Bronchial epithelial cell (primary cell): ENCODE measurements around the gene ABCB11. TPM values are rescaled to one million over a fixed set of nuclear protein-coding genes. Genes with fewer than 3 reads are reported as not detected.
A peak's percentile ranks its signal among the peaks of the same experiment; 100 is the strongest.
"Not testable (repeated sequence)": the region's sequence is repeated elsewhere in the genome, so short reads cannot be mapped to it uniquely, and the experiment has no call there.

Experiments used
- DNase-seq: peaks from one replicate; pipeline ENCODE4 v3.0.0-alpha.2; 2010; ENCODE audit warnings: low read depth
- FAIRE-seq: peaks from 2 replicates; lab custom pipeline; 2011; peaks lifted over from hg19 to GRCh38; lab: Jason Lieb, UNC
- H3K27me3 ChIP-seq: 2 replicates; pipeline ENCODE4 v1.5.1; 2011; ENCODE audit warnings: low read length; ENCODE audit not compliant: control insufficient read depth, insufficient read depth
- H3K36me3 ChIP-seq: 2 replicates; pipeline ENCODE4 v1.5.1; 2011; ENCODE audit warnings: low read length; ENCODE audit not compliant: control insufficient read depth, insufficient read depth
- H3K4me3 ChIP-seq: 2 replicates; pipeline ENCODE4 v1.5.1; 2011; ENCODE audit warnings: mild to moderate bottlenecking, low read depth, low read length, control low read depth
- CTCF ChIP-seq: IDR thresholded peaks from 2 replicates; pipeline ENCODE4 v1.5.1; 2011; ENCODE audit warnings: mild to moderate bottlenecking, moderate library complexity, low read length, control low read depth, inconsistent platforms; ENCODE audit not compliant: insufficient read depth, severe bottlenecking
- total RNA-seq: library from RNA; depleted of rRNA; stranded (reverse); fragments of >200 nt; gene quantifications from 2 replicates; pipeline ENCODE4 v1.2.1, GENCODE V29; 2014

The ABCB11 gene
- total RNA-seq, 1 donor from 2014 or later: 0.26 TPM

DNA sequence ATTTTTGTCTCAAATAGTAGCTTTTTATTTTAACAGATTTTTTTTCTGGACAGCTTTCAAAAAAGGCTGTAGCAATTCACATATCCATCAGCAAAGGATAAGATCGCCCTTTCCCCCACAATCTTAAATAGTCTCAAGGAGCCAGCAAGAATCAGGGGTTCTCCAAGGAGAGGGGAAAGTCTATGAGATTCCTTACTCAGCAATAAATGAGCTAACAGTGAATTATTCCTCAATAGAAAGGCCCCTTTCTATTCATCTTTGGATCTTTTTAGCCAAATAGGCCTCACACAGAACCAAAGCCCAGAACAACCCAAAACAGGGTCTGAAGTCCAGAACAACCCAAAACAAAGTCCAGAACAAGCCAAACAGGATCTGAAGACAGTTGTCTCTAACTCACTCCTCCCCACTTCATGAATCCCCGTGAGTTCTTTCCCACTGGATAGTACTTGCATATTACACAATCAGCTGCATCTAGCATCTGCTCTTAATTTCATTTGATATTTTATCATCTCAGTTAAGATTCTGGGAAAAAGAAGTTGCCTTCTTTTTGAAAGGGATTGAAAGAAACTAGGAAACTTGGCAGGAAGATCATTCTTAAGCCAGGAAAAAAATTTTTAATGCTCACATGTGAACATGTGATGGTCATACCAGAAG, 34.9 kb upstream of the ABCB11 start:
- Histone ChIP-seq H3K4me3 (no peak overlapping the region), H3K27me3 (no peaks in the 10 kb centered on the region), H3K36me3 (no peaks in the 10 kb centered on the region)
- no peak for TF ChIP-seq CTCF
- DNase-seq (no peak), FAIRE-seq (no peak)

- H3K27me3 ChIP-seq: no peaks in the 10 kb centered on the region
- TF ChIP-seq CTCF: no peak
- H3K36me3 ChIP-seq: no peaks in the 10 kb centered on the region
- no peak for FAIRE-seq
- DNase-seq: no peak
- no peak overlapping the region for H3K4me3 ChIP-seq
Observed at GRCh38 chr2:169065422-169065821, 34.3 kb upstream of the ABCB11 start.

GRCh38 chr2:169064199-169064598, 33.1 kb upstream of the ABCB11 start:
- FAIRE-seq, H3K27me3 ChIP-seq, H3K4me3 ChIP-seq, H3K36me3 ChIP-seq, DNase-seq: not testable (repeated sequence)

- not testable (repeated sequence) for H3K27me3 ChIP-seq, H3K4me3 ChIP-seq, FAIRE-seq, DNase-seq, H3K36me3 ChIP-seq
Observed at GRCh38 chr2:169054575-169054974, 23.5 kb upstream of the ABCB11 start.

DNA sequence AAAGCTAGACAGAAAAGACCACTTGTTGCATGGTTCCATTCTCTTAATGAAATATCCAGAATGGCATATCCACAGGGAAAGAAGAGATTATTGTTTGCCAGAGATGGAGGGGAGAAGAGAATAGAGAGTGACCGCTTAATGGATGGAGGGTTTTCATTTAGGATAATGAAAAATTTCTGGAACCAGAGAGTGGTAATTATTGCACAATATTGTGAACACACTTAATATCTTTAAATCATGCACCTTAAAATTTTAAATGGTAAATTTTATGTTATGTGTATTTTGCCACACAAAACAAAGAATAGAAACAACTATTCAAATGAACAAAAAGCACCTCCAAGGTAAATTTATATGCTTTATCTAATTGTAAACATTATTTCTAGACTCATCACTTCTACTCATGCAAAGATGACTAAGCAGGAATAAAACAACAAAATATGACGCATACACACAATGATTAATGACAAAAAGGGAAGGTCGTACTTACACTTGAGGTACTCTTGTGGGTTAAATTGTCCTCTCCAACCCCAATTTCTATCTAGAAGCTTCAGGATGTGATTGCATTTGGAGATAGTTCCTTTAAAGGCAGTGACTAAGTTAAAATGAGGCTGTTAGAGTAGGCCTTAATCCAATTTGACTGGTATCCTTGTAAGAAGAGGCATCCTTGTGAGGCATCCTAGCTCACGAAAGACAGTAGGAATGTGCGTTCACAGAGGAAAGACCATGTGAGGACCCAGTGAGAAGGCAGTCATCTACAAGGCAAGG, 19.5 kb upstream of the ABCB11 start:
- H3K36me3 ChIP-seq: no peaks in the 10 kb centered on the region
- FAIRE-seq (peak; percentile 47), DNase-seq (peak; percentile 95)
- TF ChIP-seq CTCF: no peak
- no peak overlapping the region for H3K4me3 ChIP-seq
- H3K27me3 ChIP-seq: no peaks in the 10 kb centered on the region

DNA sequence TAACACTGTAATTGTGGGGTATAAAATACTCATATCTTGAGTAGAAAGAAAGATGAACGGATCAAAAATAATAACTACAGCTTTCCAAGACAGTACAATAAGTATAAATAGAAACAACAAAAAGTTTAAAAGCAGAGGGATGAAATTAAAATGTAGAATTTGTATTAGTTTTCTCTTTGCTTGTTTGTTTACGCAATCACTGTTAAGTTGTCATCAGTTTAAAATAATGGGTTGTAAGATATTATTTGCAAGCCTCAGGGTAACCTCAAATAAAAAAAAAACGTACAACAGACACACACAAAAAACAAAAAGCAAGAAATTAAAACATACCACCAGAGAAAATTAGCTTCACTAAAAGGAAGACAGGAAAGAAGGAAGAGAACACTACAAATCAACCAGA, 18.0 kb upstream of the ABCB11 start:
- TF ChIP-seq CTCF: no peak
- no peaks in the 10 kb centered on the region for H3K27me3 ChIP-seq
- DNase-seq: no peak
- no peak overlapping the region for H3K4me3 ChIP-seq
- no peaks in the 10 kb centered on the region for H3K36me3 ChIP-seq
- FAIRE-seq: no peak
